ENCODE results near the gene ODR4. TPM values are rescaled to one million over a fixed set of nuclear protein-coding genes. Genes with fewer than 3 reads are reported as not detected.
A peak's percentile ranks its signal among the peaks of the same experiment; 100 is the strongest.

ODR4 gene
- total RNA-seq, 1 donor: 13.8 TPM

GRCh38 chr1:186465946-186466345 is 90.3 kb downstream of the ODR4 start:
- no peak overlapping the region for H2AFZ ChIP-seq (ENCODE audit: low read length)
- no peaks in the 10 kb centered on the region for H3K9me3 ChIP-seq (ENCODE audit: low read depth, low read length)
- DNase-seq (ENCODE audit: insufficient read length, low spot score, missing footprints): no peak
- no peaks in the 10 kb centered on the region for H4K20me1 ChIP-seq (ENCODE audit: insufficient read depth, low read length)
- peak overlapping the region; percentile 25 for H3K4me2 ChIP-seq (ENCODE audit: insufficient read depth, low read length)
- H3K36me3 ChIP-seq (ENCODE audit: insufficient read depth, low read length): no peaks in the 10 kb centered on the region
- H3K4me3 ChIP-seq (ENCODE audit: insufficient read depth, low read length): no peak overlapping the region
- H3K27ac ChIP-seq (ENCODE audit: low read depth, low read length): no peak overlapping the region
- peaks cover 12% of the 10 kb centered on the region for H3K4me1 ChIP-seq (ENCODE audit: insufficient read depth, low read length)
- H3K79me2 ChIP-seq (ENCODE audit: insufficient read depth, low read length): no peaks in the 10 kb centered on the region
- no peaks in the 10 kb centered on the region for H3K27me3 ChIP-seq (ENCODE audit: insufficient read depth, low read length)
- TF ChIP-seq CTCF (IDR thresholded peaks at IDR 0.05; ENCODE audit: extremely low read depth, low read depth, low read length): no peak

Other genes starting within 250 kb of the ODR4 start
- under 0.01 and 0.29 TPM in 2 replicates for gene PRG4, start 79.6 kb upstream of the ODR4 start, total RNA-seq
- 63.9 and 68.8 TPM in 2 replicates for gene TPR, start 585 bp upstream of the ODR4 start, total RNA-seq
- not detected in 2 replicates for gene PDC, start 85.3 kb downstream of the ODR4 start, total RNA-seq

All from osteoblast (primary cell).